Fibroblast of lung (primary cell): ENCODE results near the gene WWTR1. TPM values are rescaled to one million over a fixed set of nuclear protein-coding genes. Genes with fewer than 3 reads are reported as not detected.

Experiments
- DNase-seq, 2 donors: peaks; one replicate each; pipeline versions ENCODE4 v3.0.0 to v3.0.0-alpha.2; 2010; ENCODE audit warnings: low read depth in 2 of 2
- H2AFZ ChIP-seq: 2 replicates; pipeline ENCODE4 v1.5.1; 2012; ENCODE audit warnings: low read length, control low read depth, inconsistent platforms
- H3K27ac ChIP-seq: 2 replicates; pipeline ENCODE4 v1.5.1; 2011; ENCODE audit warnings: low read length, control low read depth; ENCODE audit not compliant: insufficient read depth
- H3K27me3 ChIP-seq: 2 replicates; pipeline ENCODE4 v1.5.1; 2011; ENCODE audit warnings: mild to moderate bottlenecking, low read length; ENCODE audit not compliant: control insufficient read depth, insufficient read depth
- H3K36me3 ChIP-seq: 2 replicates; pipeline ENCODE4 v1.5.1; 2011; ENCODE audit warnings: low read length; ENCODE audit not compliant: control insufficient read depth, insufficient read depth
- H3K4me1 ChIP-seq: 2 replicates; pipeline ENCODE4 v1.5.1; 2011; ENCODE audit warnings: low read length; ENCODE audit not compliant: control insufficient read depth, insufficient read depth; ENCODE audit errors: extremely low read depth
- H3K4me2 ChIP-seq: 2 replicates; pipeline ENCODE4 v1.5.1; 2011; ENCODE audit warnings: low read length, control low read depth; ENCODE audit not compliant: insufficient read depth; ENCODE audit errors: extremely low read depth
- H3K4me3 ChIP-seq, 4 experiments: fragments of 200-600 bp in 1 of 4; sonication (generic) in 1 of 4; replicated peaks in 1 of 4; 2 replicates each; pipeline ENCODE4 v1.5.1; 2011 to 2016; ENCODE audit warnings: low read length in 4 of 4, low read depth in 3 of 4, mild to moderate bottlenecking in 3 of 4, control low read depth in 2 of 4, inconsistent platforms in 1 of 4, mixed read lengths in 1 of 4; ENCODE audit not compliant: insufficient read depth in 1 of 4; ENCODE audit errors: control extremely low read depth in 1 of 4
- H3K79me2 ChIP-seq: 2 replicates; pipeline ENCODE4 v1.5.1; 2012; ENCODE audit warnings: mild to moderate bottlenecking, low read length, inconsistent platforms; ENCODE audit not compliant: control insufficient read depth, insufficient read depth
- H3K9ac ChIP-seq: 2 replicates; pipeline ENCODE4 v1.5.1; 2011; ENCODE audit warnings: mild to moderate bottlenecking, low read length, control low read depth; ENCODE audit not compliant: insufficient read depth
- H3K9me3 ChIP-seq: 2 replicates; pipeline ENCODE4 v1.5.1; 2012; ENCODE audit warnings: low read depth, low read length; ENCODE audit not compliant: control insufficient read depth, insufficient read depth
- H4K20me1 ChIP-seq: 2 replicates; pipeline ENCODE4 v1.5.1; 2011; ENCODE audit warnings: low read length; ENCODE audit not compliant: control insufficient read depth, insufficient read depth; ENCODE audit errors: extremely low read depth
- EZH2 ChIP-seq: IDR thresholded peaks from 2 replicates; pipeline ENCODE4 v1.5.1; 2012; ENCODE audit warnings: low read length, control low read depth, mild to moderate bottlenecking; ENCODE audit errors: missing control alignments
- polyA plus RNA-seq, 2 donors: library from polyadenylated mRNA; depleted of rRNA in 1 of 2; stranded (reverse) in 1 of 2; unstranded in 1 of 2; fragments of >200 nt; gene quantifications; 2 replicates each; pipeline ENCODE4 v1.2.1, GENCODE V29; 2011 to 2012; ENCODE audit warnings: missing spikeins in 1 of 2
- total RNA-seq: library from RNA; depleted of rRNA; stranded (reverse); fragments of >200 nt; gene quantifications from 2 replicates; pipeline ENCODE4 v1.2.1, GENCODE V29; 2014
- TF ChIP-seq, protein P1 (sequence below), 2 donors: IDR thresholded peaks in 1 of 2; conservative IDR thresholded peaks in 1 of 2; 1 replicate in 1 of 2; 2 replicates in 1 of 2; pipeline ENCODE4 v1.5.1; 2011 to 2012; ENCODE audit warnings: low read length in 2 of 2, control low read depth in 1 of 2, inconsistent platforms in 1 of 2, low read depth in 1 of 2, mild to moderate bottlenecking in 1 of 2

Gene WWTR1
- total and polyA plus RNA-seq, 2 donors (not counting 1 experiment from before 2014, with no cell fraction given) = 13.7 to 71.5 TPM

GRCh38 chr3:149577801-149578200, 80.0 kb downstream of the WWTR1 start:
- H3K27ac ChIP-seq = peak overlapping the region; percentile 24
- H3K79me2 ChIP-seq = peaks cover 47% of the 10 kb centered on the region
- peaks cover 62% of the 10 kb centered on the region for H3K4me1 ChIP-seq
- no peaks in the 10 kb centered on the region for H4K20me1 ChIP-seq
- no peak overlapping the region for H2AFZ ChIP-seq
- no peaks in the 10 kb centered on the region for H3K9me3 ChIP-seq
- H3K27me3 ChIP-seq = no peaks in the 10 kb centered on the region
- DNase-seq = no peak
- no peak overlapping the region for H3K4me3 ChIP-seq
- H3K9ac ChIP-seq = no peak overlapping the region
- TF ChIP-seq, protein P1, sequence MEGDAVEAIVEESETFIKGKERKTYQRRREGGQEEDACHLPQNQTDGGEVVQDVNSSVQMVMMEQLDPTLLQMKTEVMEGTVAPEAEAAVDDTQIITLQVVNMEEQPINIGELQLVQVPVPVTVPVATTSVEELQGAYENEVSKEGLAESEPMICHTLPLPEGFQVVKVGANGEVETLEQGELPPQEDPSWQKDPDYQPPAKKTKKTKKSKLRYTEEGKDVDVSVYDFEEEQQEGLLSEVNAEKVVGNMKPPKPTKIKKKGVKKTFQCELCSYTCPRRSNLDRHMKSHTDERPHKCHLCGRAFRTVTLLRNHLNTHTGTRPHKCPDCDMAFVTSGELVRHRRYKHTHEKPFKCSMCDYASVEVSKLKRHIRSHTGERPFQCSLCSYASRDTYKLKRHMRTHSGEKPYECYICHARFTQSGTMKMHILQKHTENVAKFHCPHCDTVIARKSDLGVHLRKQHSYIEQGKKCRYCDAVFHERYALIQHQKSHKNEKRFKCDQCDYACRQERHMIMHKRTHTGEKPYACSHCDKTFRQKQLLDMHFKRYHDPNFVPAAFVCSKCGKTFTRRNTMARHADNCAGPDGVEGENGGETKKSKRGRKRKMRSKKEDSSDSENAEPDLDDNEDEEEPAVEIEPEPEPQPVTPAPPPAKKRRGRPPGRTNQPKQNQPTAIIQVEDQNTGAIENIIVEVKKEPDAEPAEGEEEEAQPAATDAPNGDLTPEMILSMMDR (conservative IDR thresholded peaks at IDR 0.05 in 1 of 2, IDR thresholded peaks at IDR 0.05 in 1 of 2; ENCODE audit: low read depth in 1 of 2, low read length in 2 of 2) = no peak
- TF ChIP-seq EZH2 = no peak
- H3K4me2 ChIP-seq = no peak overlapping the region
- H3K36me3 ChIP-seq = no peaks in the 10 kb centered on the region

DNA sequence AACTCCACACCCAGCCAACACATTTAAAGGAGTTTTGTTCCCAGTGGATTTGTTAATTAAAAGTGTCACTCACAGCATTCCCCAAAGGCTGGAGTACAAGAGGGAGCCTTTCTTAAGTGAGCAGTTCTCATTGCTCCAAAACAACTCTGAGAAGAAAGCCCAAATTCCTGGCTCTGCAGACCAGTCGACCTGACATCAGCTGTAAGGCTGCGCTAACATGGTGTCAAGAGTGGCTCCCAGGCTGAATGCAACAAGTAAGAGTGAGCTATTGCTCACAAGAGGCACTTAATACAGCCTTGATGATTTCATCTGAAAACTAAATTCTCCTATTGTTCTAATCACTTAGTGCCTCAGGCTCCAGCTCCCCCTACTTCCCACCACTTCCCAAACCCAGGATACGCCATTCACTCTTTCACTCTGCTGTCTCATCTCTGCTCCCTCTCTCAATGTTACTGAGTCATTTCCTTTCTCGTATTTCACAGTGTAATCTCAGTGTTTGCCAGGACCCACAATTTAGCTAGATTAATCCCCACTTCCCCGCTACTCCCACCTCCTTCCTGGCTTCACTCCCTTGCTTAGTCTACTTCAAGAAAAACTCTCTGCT, 81.8 kb downstream of the WWTR1 start:
- TF ChIP-seq, protein P1 (conservative IDR thresholded peaks at IDR 0.05 in 1 of 2, IDR thresholded peaks at IDR 0.05 in 1 of 2; ENCODE audit: low read depth in 1 of 2, low read length in 2 of 2) = no peak
- no peak for TF ChIP-seq EZH2
- H3K4me3 ChIP-seq = peak overlapping the region; percentile 3 to 30 (median 23)
- peaks cover 63% of the 10 kb centered on the region for H3K4me1 ChIP-seq

GRCh38 chr3:149575213-149575960, 82.4 kb downstream of the WWTR1 start:
- peak overlapping the region; percentile 100 for H3K27ac ChIP-seq
- peaks cover 45% of the 10 kb centered on the region for H3K79me2 ChIP-seq
- TF ChIP-seq, protein P1 (conservative IDR thresholded peaks at IDR 0.05 in 1 of 2, IDR thresholded peaks at IDR 0.05 in 1 of 2; ENCODE audit: low read depth in 1 of 2, low read length in 2 of 2) = no peak
- no peak for TF ChIP-seq EZH2
- peaks cover 57% of the 10 kb centered on the region for H3K4me1 ChIP-seq
- H4K20me1 ChIP-seq = no peaks in the 10 kb centered on the region
- H3K4me2 ChIP-seq = peak overlapping the region; percentile 80
- peak overlapping the region in 3 of 4 experiments; percentile 18 to 30 (median 28) for H3K4me3 ChIP-seq
- no peaks in the 10 kb centered on the region for H3K27me3 ChIP-seq
- DNase-seq = peak; percentile 89 to 95
- no peaks in the 10 kb centered on the region for H3K9me3 ChIP-seq
- H2AFZ ChIP-seq = no peak overlapping the region
- peak overlapping the region; percentile 64 for H3K9ac ChIP-seq
- H3K36me3 ChIP-seq = no peaks in the 10 kb centered on the region

More for the DNA sequence above, 81.8 kb downstream of the WWTR1 start:
- Histone ChIP-seq H3K9ac (peak overlapping the region; percentile 64), H4K20me1 (no peaks in the 10 kb centered on the region), H3K4me2 (peak overlapping the region; percentile 80), H3K27me3 (no peaks in the 10 kb centered on the region), H3K9me3 (no peaks in the 10 kb centered on the region), H3K27ac (peak overlapping the region; percentile 100), H3K36me3 (no peaks in the 10 kb centered on the region), H2AFZ (no peak overlapping the region), H3K79me2 (peaks cover 49% of the 10 kb centered on the region)
- DNase-seq = peak; percentile 97 to 99
